ENCODE results near the gene SCN10A.

The SCN10A gene

GRCh38 chr3:38816026-38816425 is at the start of gene SCN10A:
Gene SCN10A, minus strand, starts transcription at chr3:38816217. Its CDS starts 22,207 bp downstream, at chr3:38794010.
- DNase-seq = no peak

DNA sequence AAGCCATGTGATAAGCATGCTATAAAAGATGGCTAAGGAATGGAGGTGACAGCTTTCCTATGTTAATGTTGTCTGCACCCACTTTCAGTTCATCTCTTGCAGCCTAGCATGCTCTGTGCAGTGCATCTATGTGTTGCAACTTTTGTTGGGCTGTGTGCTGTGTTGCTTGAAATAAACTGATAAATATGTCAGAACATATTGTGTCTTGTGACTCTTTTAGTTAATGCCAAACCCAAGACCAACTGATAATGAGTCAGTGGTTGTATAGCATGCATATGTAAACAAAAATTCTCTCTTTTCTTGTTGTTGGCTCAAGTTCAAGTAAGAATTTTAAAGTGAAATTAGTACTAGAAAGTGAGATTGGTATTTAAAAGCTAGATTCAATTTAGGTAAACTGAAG is 37.0 kb upstream of the SCN10A start:
- no peak for DNase-seq

DNA sequence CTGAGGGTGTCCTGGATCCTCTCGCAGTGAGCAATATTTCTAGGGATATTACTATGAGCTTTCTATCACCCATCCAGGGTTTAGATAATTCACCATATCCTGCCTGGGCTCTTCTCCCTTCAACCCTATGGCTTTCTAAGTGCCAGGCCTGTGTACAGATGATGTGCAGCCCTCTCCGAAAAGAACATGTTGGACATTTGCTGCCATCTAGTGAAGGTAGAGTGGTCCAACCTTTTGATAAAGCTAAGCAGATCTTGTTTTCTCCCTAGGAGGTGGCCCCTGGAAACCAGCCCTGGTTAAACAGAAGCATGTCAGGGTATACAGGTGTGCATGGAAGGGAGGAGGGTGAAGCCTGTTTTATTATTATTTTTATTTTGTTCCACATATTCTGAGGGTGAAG is 27.9 kb upstream of the SCN10A start:
- DNase-seq = peak; percentile 16 to 44

DNA sequence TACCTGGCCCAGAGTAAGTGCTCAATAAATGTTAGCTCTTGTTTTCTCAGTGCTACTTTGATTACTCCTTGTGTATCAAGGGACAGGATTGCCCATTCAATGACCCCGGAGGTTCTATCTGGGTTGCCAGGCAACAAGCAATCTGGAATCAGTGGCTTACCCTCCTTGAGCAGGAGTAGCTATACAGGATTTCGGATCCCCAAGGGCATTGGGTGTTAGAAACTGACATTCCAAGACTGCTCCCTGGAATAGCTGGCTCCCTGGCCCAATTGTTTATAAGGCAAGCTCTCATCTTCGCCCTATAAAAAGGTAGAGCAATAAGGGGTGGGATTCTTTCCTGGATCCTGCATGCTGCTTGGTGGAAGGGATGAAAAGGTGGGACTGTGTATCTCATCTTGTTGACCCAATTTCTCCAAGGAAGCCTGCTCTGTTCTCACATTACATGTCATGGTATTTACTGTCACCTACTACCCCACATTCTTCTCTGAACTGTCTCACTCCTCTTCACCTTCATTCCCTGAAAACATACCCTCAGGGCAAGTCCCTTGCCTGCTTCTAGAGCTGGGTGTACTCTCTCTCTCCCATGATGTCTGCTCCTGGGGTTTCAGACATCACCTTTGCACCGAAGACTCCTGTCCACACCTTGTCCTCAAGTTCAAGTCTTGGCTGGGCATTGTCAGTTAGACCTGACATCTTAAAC is 26.4 kb upstream of the SCN10A start:
- DNase-seq = no peak

DNA sequence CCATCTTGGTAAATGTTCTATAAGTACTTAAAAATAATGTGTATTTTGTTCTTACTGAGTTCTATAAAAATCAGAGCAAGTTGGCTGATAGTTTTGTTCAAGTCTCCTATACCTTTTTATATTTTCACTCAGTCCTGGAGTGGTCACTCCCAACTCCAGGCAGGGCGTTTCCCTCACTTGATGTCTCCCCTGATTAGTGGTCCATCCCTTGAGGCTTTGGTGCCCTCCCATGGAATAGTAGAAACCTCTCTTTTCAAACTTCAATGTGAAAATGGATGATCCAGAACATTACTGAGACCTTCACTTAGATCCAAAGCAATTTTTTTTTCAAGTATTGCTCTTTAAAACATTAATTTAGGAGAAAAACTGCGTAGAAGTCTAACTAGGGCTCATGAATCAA is 25.0 kb upstream of the SCN10A start:
- no peak for DNase-seq

- DNase-seq = no peak
Measured at GRCh38 chr3:38837358-38837757, 21.3 kb upstream of the SCN10A start.

- DNase-seq = no peak
Measured at GRCh38 chr3:38836561-38836960, 20.5 kb upstream of the SCN10A start.

GRCh38 chr3:38835939-38836338 is 19.9 kb upstream of the SCN10A start:
- DNase-seq = no peak

- no peak for DNase-seq
Measured at GRCh38 chr3:38834717-38835116, 18.7 kb upstream of the SCN10A start.

- no peak for DNase-seq
Measured at GRCh38 chr3:38834110-38834509, 18.1 kb upstream of the SCN10A start.

DNA sequence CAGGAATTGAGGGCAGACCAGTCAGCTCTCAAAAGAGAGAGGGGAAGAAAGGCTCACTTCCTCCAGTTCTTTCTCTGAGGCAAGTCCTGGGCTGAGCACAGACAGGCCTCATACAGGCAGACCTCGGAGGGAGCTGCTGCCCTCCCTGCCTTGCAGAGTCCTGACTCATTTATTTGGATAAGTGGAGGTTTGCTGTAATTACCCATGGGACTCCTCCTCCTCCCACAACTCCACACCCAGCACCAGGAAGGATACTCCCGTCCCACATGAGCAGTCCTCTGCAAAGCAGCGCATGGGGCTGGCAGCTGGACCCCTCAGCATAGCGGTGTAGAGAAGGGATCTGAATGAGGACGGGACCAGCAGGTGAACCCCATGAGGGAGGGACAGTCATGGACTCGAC is 13.4 kb upstream of the SCN10A start:
- DNase-seq = no peak

DNA sequence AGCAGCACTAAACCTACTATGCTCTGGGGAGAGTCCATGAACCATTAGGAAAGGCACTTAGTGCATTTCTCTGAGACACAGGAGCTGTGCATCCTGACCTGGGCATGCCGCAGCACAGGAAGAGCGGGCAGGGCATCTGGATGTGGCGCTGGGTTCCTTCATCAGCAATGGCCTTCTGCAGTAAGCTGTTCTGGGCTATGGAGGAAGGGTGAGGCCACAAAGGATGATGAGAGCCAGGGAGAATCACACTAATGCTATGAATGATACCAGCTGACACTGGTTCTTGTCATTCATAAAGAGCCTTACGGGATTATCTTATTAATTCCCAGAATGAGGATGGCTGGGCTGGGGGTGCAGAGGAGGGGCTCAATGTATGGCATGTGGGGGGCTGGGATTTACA is 12.7 kb upstream of the SCN10A start:
- no peak for DNase-seq

DNA sequence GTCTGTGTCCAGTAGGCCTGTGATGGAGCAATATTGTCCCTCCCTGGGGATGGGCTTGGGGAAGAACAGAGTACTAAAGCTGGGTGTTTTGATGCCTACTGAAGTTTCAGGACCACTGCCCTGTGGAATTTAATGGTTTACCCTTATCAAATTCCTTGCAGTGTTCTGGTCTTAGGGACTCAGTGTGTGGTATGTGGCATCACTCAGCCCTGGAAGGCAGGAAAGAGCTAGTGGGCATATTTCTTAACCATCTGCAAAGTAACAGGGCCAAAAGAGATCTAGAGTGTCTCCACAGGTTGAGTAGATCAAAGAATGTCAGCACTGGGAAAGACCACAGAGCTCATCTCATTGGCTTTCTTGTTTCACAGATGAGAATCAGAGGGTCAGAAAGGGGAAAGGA is 11.8 kb upstream of the SCN10A start:
- no peak for DNase-seq

GRCh38 chr3:38826001-38826400 is 10.0 kb upstream of the SCN10A start:
- DNase-seq = no peak

DNA sequence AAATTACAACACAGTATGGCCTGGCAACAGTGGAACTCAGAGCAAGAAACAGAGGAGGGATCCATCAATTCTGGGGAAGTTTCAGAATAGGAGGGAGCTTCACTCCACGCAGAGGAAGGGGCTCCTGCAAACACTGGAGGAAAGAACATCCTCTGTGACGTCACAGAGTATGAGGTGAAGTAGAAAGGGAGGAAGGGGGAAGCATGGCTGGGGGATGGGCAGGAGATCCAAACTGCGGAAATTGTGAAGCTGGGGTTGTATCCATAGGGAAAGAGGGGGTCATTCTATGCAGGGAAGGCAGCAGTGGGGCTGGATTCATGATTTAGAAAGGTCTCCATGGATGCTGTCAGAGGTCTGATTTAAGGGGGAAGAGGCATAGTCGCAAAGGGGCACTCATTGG is 8.3 kb upstream of the SCN10A start:
- no peak for DNase-seq

- peak in 1 of 2 experiments; percentile 30 for DNase-seq
Measured at GRCh38 chr3:38823722-38824121, 7.7 kb upstream of the SCN10A start.

DNA sequence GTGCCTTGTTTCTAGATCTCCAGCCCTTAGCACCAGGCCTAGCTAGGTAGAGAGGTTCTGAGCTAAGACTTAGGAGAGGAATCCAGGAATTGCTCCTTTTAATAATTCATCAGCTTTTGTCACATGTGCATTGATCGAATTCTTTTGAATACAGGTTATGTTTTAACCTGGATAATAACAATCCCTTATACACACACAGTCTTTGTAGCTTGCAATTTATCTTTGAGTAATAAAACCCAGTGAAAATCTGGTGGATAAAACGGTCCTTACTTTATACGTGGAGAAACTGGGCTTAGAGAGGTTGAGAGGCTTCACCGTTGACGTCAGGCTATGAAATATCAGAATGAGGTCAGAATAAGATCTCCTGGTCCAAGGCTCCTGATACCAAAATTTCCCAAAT is 7.2 kb upstream of the SCN10A start:
- no peak for DNase-seq

GRCh38 chr3:38811822-38812221 is 4.2 kb downstream of the SCN10A start:
- DNase-seq = no peak

- no peak for DNase-seq
Measured at GRCh38 chr3:38805765-38806386, 10.1 kb downstream of the SCN10A start.

- no peak for DNase-seq
Measured at GRCh38 chr3:38805004-38805403, 11.0 kb downstream of the SCN10A start.

DNA sequence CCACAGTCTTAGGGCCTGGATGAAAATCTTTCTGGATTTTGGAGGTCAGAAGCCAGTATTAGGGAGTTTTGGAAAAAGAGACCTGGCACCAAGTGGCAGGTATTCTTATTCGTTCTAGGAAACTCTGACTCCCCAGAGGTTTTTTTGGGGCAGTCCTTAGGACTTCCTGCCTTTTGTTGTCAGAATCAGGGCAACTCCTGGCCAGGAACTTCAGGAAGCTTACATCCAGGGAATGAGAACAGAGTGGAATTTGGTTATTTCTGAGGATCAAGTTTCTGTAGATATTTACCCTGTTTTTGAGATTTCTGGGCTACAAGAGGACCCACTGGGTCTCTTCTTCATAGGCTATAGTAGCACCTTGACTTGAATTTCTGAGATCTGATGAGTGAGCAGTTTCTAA is 15.5 kb downstream of the SCN10A start:
- no peak for DNase-seq

- no peak for DNase-seq
Measured at GRCh38 chr3:38793721-38794120, 22.3 kb downstream of the SCN10A start.

- no peak for DNase-seq
Measured at GRCh38 chr3:38792983-38793382, 23.0 kb downstream of the SCN10A start.

GRCh38 chr3:38782148-38782547 is 33.9 kb downstream of the SCN10A start:
- DNase-seq = peak in 1 of 2 experiments; percentile 7

GRCh38 chr3:38773528-38773927 is 42.5 kb downstream of the SCN10A start:
- DNase-seq = no peak
